Hippocampal formation (tissue), 2 donors: ENCODE results near the gene PLA2G10.
"Not testable (repeated sequence)": the region's sequence is repeated elsewhere in the genome, so short reads cannot be mapped to it uniquely, and the experiment has no call there.

Source experiments
- DNase-seq, 2 donors: peaks; one replicate each; lab custom pipeline; 2025; lab: John Stamatoyannopoulos, UW

The PLA2G10 gene, protein sequence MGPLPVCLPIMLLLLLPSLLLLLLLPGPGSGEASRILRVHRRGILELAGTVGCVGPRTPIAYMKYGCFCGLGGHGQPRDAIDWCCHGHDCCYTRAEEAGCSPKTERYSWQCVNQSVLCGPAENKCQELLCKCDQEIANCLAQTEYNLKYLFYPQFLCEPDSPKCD

GRCh38 chr16:14694129-14694528 lies at the start of gene PLA2G10:
Gene PLA2G10 (minus strand): TSS chr16:14694308. CDS start chr16:14694229, 79 bp downstream.
- not testable (repeated sequence) for DNase-seq

- not testable (repeated sequence) for DNase-seq
Observed at GRCh38 chr16:14742273-14743128, 48.4 kb upstream of the PLA2G10 start, which contains the start of gene NPIPA2. Gene NPIPA2 (plus strand): TSS chr16:14742533. CDS start chr16:14748066, 5,533 bp downstream.

- DNase-seq: not testable (repeated sequence)
Observed at GRCh38 chr16:14741794-14742193, 47.7 kb upstream of the PLA2G10 start.

GRCh38 chr16:14740832-14741385 lies 46.8 kb upstream of the PLA2G10 start:
- DNase-seq: not testable (repeated sequence)

- DNase-seq: not testable (repeated sequence)
Observed at GRCh38 chr16:14733233-14733632, 39.1 kb upstream of the PLA2G10 start.

DNA sequence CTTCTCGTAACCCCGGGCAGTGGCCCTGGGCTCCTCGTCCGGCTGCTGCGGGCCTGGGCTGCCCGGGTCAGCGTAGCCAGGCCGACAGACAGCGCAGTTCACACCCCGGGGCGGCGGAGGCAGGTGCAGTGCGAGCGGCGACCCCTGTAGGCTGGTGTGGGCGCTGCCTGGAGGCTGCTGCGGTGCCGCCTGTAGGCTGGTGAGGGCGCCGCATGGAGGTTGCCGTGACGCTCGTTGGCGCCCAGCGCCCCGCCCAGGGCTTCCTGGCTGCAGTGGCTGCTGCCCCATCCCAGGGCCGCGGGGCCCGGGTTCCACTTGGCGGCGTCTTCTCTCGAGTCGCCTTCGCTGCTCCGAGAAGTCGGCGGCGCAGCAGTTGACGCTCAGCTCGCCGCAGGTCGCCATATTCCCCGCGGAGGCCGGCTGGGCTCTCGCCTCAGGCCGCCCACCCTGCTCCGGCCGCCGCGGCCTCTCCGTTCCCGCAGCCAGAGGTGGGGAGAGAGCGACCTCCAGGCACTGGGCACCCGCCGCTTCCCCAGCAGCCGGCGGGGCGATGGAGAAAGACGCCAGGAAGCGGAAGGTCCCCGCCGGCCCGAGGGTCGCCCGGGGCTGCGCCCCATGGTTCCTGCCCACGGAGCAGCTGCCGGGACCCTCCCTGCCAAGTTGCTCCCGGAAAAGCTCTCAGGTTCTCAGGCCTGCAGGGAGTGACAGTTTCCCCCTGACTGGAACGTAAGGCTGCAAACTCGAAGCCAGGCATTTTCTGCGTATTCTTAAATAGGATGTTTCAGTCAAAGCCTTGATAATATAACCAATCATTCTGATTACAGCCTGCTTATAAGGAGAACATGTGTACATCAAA lies 9.3 kb upstream of the PLA2G10 start, which contains the start of gene NPIPA3:
NPIPA3 (plus strand) TSS at position 256 of the 856 bp plus-strand sequence. CDS start 5,533 bp downstream, outside the sequence.
- DNase-seq: not testable (repeated sequence)

GRCh38 chr16:14702672-14703071 lies 8.6 kb upstream of the PLA2G10 start:
- DNase-seq: not testable (repeated sequence)

- not testable (repeated sequence) for DNase-seq
Observed at GRCh38 chr16:14701859-14702258, 7.8 kb upstream of the PLA2G10 start.

DNA sequence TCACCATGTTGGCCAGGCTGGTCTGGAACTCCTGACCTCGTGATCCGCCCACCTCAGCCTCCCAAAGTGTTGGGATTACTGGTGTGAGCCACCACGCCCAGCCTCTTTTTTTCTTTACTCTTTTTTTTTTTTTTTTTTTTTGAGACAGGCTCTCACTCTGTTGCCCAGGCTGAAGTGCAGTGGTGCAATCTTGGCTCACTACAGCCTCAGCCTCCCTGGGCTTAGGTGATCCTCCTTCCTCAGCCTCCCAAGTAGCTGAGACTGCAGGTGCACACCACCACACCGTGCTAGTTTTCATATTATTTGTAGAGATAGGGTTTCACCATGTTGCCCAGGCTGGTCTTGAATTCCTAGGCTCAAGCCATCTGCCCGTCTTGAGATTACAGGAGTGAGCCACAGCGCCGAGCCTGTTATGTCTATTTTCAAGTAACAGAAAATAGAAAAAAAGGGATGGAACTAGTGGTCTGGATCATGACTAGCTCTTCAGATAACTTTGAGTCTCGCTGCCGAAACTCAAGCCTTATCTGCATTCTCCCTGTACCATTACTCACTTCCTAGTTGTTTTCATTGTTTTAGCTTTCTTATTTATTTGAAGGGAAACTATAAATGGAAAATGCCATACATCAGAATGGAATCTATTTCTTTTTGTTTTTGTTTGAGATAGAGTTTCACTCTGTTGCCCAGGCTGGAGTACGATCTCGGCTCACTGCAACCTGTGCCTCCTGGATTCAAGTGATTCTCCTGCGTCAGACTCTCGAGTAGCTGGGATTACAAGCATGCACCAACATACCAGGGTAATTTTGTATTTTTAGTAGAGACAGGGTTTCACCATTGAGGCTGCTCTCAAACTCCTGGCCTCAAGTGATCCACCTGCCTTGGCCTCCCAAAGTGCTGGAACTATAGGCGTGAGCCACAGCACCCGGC lies 8.0 kb downstream of the PLA2G10 start:
- not testable (repeated sequence) for DNase-seq

DNA sequence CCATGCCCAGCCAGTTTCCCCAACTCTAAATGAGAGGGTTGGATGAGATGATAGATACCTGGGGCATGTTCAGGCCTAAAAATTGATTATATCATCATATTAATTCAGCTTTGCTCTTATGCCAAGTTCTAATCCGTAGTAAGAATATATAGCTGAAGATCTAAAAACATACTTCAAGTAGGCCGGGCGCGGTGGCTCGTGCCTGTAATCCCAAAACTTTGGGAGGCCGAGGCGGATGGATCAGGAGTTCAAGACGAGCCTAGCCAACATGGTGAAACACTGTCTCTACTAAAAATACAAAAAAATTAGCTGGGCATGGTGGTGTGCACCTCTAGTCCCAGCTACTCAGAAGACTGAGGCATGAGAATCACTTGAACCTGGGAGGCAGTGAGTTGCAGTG lies 12.0 kb downstream of the PLA2G10 start:
- DNase-seq: no peak

GRCh38 chr16:14681115-14681514 lies 13.0 kb downstream of the PLA2G10 start:
- no peak for DNase-seq

DNA sequence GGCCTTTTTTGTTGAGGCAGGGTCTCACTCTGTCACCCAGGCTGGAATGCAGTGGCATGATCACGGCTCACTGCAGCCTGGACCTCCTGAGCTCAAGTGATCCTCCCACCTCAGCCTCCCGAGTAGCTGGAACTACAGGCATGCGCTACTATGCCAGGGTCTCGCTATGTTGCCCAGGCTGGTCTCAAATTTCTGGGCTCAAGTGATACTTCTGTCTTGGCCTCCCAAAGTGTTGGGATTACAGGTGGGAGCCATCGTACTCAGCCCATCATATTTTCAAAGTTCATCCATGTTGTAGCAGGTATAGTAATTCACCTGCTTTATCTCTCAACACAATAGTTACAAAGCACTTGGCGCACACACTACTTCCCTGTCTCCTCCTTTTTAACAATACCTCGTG lies 13.7 kb downstream of the PLA2G10 start:
- DNase-seq: not testable (repeated sequence)

DNA sequence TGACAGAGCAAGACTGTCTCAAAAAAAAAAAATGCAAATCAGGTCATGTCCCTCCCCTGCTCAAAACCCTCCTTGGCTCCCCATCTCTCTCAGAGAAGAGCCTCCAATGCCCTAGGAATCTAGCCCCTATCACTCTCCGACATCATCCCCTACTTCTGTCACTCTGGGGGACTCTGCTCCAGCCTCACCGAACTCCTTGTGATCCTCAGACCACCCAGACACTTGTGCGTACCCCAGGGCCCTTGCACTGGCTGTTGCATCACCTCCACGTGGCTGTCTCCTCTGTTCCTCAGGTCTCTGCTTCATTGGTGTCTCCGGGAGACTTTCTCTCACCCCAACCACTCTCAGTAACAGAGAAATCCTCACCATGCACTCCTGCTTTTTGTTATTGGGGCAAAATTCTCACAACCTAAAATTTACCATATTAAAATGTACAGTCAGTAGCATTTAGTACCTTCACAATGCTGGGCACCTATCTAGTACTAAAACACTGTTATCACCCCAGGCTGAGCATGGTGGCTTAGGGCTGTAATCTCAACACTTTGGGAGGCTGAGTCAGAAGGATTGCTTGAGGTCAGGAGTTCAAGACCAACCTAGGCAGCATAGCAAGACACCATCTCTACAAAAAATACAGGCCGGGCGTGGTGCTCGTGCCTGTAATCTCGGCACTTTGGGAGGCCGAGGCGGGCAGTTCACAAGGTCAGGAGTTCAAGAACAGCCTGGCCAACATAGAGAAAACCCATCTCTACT lies 15.2 kb downstream of the PLA2G10 start:
- no peak for DNase-seq

DNA sequence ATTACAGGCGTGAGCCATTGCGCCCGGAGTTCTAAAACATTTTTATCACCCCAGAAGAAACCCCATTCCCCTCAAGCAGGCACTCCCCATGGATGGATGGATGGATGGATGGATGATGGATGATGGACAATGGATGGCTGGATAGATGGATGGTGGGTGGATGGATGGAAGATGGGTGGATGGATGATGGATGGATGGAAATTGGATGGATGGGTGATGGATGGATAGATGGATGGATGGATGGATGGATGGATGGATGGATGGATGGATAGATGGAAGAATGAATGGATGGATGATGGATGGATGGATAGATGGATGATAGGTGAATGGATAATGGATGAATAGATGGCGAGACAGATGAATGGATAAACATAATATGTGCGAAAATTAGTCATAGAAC lies 16.5 kb downstream of the PLA2G10 start:
- no peak for DNase-seq

DNA sequence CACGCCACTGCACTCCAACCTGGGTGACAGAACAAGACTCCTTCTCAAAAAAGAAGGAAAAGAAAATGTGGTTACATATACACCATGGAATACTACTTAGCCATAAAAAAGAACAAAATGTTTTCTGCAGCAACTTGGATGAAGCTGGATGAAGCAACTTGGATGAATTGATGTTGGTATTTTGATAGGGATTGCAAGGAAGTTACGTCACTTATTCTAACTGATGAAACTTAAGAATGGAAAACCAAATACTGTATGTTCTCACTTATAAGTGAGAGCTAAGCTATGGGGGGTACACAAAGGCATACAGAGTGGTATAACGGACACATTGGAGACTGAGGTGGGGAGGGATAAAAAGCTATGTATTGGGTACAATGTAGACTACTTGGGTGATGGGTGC lies 17.5 kb downstream of the PLA2G10 start:
- DNase-seq: no peak

GRCh38 chr16:14672403-14672971 lies 21.6 kb downstream of the PLA2G10 start:
- no peak for DNase-seq

DNA sequence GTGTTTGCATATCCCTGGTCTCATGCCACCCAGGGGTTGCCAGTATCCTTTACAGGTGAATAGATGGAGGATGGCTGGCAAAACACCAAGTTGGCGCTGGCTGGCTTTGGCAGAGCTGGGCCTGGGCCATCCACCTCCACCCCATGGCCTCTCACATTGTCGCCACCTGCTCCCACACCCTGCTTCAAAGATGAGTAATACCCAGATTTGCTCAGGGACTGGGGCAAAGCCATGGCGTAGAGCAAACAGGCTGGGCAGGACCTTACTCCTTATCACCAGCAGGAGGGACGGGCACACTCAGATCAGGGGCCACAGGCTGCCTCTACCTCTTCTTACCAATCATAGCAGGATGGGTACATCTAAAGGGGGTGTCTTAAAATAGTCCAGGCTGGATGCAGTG lies 24.3 kb downstream of the PLA2G10 start:
- DNase-seq: no peak

GRCh38 chr16:14668556-14669223 lies 25.4 kb downstream of the PLA2G10 start:
- DNase-seq: no peak
